Psoas muscle (tissue), 8 donors: ENCODE data around the gene NAA20. TPM values are rescaled to one million over a fixed set of nuclear protein-coding genes. Genes with fewer than 3 reads are reported as not detected.

ENCODE experiments used
- ATAC-seq, 4 donors: fragments of 200-7000 bp; cut with Tn5 transposase; one replicate each; pipeline ENCODE4 v1.9.1; 2020; ENCODE audit warnings: moderate library complexity in 3 of 4, mild to moderate bottlenecking in 2 of 4
- DNase-seq, 2 donors: peaks; one replicate each; pipeline ENCODE4 v3.0.0-alpha.2; 2020
- H3K27ac ChIP-seq: fragments of 200-600 bp; one replicate; pipeline ENCODE4 v1.8.0; 2022
- H3K27me3 ChIP-seq, 3 donors: fragments of 200-600 bp in 1 of 3; one replicate each; pipeline versions ENCODE4 v1.6.1 to v1.8.0; 2013 to 2022; ENCODE audit warnings: low read length in 2 of 3, mild to moderate bottlenecking in 2 of 3, moderate library complexity in 1 of 3; ENCODE audit not compliant: insufficient read depth in 3 of 3
- H3K36me3 ChIP-seq, 2 donors: fragments of 200-600 bp in 1 of 2; one replicate each; pipeline versions ENCODE4 v1.6.1 to v1.8.0; 2013 to 2022; ENCODE audit warnings: low read depth in 1 of 2, mild to moderate bottlenecking in 1 of 2, moderate library complexity in 1 of 2; ENCODE audit not compliant: insufficient read depth in 1 of 2
- H3K4me1 ChIP-seq: fragments of 200-600 bp; one replicate; pipeline ENCODE4 v1.8.0; 2022
- H3K4me3 ChIP-seq: fragments of 200-600 bp; one replicate; pipeline ENCODE4 v1.8.0; 2022; ENCODE audit warnings: mild to moderate bottlenecking
- H3K9me3 ChIP-seq: fragments of 200-600 bp; one replicate; pipeline ENCODE4 v1.8.0; 2022
- WGBS, 3 donors: extraction: QIAGEN DNeasy Blood & Tissue Kit; methylation state at CpG; one replicate each; pipeline versions ENCODE4 v1.1.6 to v1.1.7; 2013; 5-methylcytosine and 5-hydroxymethylcytosine counted together
- intact Hi-C, 2 donors: fragments of 100-400 bp; cut with DNase I; formaldehyde crosslinking; loops; one replicate each; pipeline versions ENCODE4 v1.11.0 to v1.14.2; 2022
- polyA plus RNA-seq, 3 donors: library from polyadenylated mRNA; stranded (reverse); fragments of 200-250 nt; gene quantifications; one replicate each; pipeline ENCODE4 v1.2.3, GENCODE V29; 2013
- total RNA-seq, 4 donors: library from RNA; stranded (reverse); fragmentation: NEBNext Ultra II Directional in 2 of 4; extraction: Animal tissue kit (Norgen Biotek cat#: 25700) in 2 of 4; gene quantifications; one replicate each; pipeline versions ENCODE4 v1.2.1 to v1.2.4, GENCODE V29; 2021 to 2023
- TF ChIP-seq, protein P1 (sequence below): fragments of 200-600 bp; IDR thresholded peaks from one replicate; pipeline ENCODE4 v1.8.0; 2022; ENCODE audit warnings: antibody characterized with exemption
- donor health status: healthy with polysubstance abuse.
- donor health status: DM: no; HTN: no; CAD: no; lungs with moderate emphysema.
- donor health status: Bipolar disorder and iron deficiency.
- donor health status: healthy.
- donor health status: DM: yes; HTN: yes; CAD: no.
- donor health status: DM: no; HTN: no; CAD: no.
- donor health status: DM: no; HTN: no; CAD: no.
- donor health status: DM: yes; HTN: yes; CAD: no.

The NAA20 gene
- total and polyA plus RNA-seq, 7 donors: 64.2 to 121 (median 95.4) TPM

DNA sequence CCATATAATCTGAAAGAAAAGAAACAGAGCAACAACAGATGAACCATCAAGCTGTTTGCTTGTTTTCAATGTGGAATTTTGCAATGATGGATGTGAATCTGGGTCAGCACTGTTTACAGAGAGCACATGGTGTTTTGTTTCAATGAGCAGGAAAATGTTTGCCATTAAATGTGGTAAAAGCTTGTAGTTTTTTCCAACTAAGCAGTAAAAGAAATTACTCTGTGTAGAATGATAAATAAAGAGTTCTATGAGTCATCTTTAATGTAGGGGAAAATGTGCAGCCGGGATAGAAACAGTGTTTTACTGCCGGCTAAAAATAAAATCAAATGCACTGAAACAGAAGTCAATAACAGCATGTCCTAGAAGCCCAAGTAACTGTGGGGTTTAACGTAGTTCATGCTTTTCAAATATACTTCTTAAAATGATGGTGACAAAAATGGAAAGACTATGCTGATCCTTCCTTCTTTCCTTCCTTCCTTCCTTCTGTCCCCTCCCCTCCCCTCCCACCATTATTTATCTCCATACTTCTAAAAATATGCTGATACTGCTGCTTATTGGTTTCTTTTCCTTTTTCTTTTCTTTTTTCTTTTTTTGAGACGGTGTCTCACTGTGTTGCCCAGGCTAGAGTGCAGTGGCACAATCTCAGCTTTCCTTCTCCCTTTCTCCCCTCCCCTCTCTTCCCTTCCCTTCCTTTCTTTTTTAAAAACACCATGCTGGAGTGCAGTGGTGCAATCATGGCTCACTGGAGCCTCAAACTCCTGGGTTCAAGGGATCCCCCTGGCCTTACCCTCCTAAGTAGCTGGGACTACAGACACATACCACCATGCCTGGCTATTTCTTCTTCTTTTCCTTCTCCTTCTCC is 6.3 kb upstream of the NAA20 start:
- no peaks in the 10 kb centered on the region for H3K9me3 ChIP-seq
- no peaks in the 10 kb centered on the region for H3K27me3 ChIP-seq
- H3K4me3 ChIP-seq: peak overlapping the region; percentile 37
- H3K36me3 ChIP-seq: no peaks in the 10 kb centered on the region
- ATAC-seq (peak in 3 of 4 donors; percentile 53 to 87 (median 71)), DNase-seq (no peak)
- intact Hi-C loops: no loop called here
- WGBS, 3 donors: 15 to 29% (median 20%) methylated on average over 4 of the region's 4 CpGs
- TF ChIP-seq, protein P1, sequence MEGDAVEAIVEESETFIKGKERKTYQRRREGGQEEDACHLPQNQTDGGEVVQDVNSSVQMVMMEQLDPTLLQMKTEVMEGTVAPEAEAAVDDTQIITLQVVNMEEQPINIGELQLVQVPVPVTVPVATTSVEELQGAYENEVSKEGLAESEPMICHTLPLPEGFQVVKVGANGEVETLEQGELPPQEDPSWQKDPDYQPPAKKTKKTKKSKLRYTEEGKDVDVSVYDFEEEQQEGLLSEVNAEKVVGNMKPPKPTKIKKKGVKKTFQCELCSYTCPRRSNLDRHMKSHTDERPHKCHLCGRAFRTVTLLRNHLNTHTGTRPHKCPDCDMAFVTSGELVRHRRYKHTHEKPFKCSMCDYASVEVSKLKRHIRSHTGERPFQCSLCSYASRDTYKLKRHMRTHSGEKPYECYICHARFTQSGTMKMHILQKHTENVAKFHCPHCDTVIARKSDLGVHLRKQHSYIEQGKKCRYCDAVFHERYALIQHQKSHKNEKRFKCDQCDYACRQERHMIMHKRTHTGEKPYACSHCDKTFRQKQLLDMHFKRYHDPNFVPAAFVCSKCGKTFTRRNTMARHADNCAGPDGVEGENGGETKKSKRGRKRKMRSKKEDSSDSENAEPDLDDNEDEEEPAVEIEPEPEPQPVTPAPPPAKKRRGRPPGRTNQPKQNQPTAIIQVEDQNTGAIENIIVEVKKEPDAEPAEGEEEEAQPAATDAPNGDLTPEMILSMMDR: no peak
- peaks cover 24% of the 10 kb centered on the region for H3K4me1 ChIP-seq
- H3K27ac ChIP-seq: peak overlapping the region; percentile 78

DNA sequence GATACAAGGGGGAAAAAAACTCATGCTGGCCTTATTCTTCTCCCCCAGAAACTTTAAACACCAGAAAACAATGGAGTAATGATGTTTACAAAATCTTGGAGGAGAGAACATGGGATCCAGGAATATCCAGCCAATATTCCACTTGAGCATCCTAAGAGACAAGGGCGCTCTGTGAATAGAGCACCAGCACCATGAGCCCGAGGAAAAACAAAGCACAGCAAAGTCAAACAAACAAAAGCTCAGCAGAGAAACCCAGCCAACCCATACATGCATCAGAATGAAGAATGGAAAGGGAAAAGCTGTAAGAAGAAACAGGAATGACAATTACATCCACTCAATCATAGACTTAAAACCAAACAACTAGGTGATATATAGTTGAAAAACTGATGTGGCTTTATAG is 4.6 kb upstream of the NAA20 start:
- intact Hi-C loops: no loop called here
- DNase-seq: no peak
- Histone ChIP-seq H3K4me3 (no peak overlapping the region), H3K27me3 (no peaks in the 10 kb centered on the region), H3K27ac (no peak overlapping the region), H3K9me3 (no peaks in the 10 kb centered on the region), H3K4me1 (peaks cover 31% of the 10 kb centered on the region), H3K36me3 (no peaks in the 10 kb centered on the region)
- 81 to 89% (median 87%) methylated on average over 2 of the region's 2 CpGs for WGBS, 3 donors
- no peak for ATAC-seq
- TF ChIP-seq, protein P1: no peak

DNA sequence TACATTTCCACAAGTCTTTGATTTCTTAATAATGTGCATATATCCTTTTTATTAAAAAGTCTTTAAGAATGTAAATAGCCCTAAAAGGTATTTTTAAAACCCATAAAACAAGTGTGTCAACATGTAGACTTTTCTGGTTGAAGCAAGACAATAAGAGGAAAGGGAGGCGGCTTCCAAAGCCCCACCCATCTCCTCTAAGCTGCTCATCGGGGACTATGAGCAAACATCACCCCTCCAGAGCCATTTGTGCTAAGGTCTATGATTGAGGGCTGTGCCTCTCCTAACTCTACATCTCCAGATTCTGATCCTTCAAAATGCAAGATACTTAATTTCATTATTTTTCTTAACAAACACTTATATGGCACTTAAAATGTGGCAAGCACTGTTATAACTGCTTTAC is 2.5 kb upstream of the NAA20 start:
- ATAC-seq (no peak), DNase-seq (no peak)
- intact Hi-C loops: loop anchor here in 1 of 2 donors (5.0 kb wide), 1 partner anchor 38 kb away; the partner anchor contains the start of genes CFAP61 and CRNKL1
- H3K9me3 ChIP-seq: no peaks in the 10 kb centered on the region
- no peak overlapping the region for H3K4me3 ChIP-seq
- H3K27me3 ChIP-seq: no peaks in the 10 kb centered on the region
- H3K36me3 ChIP-seq: peaks cover 7 to 11% of the 10 kb centered on the region in 2 donors
- peaks cover 45% of the 10 kb centered on the region for H3K4me1 ChIP-seq
- TF ChIP-seq, protein P1: no peak
- WGBS, 3 donors: 46 to 66% (median 56%) methylated on average over 2 of the region's 2 CpGs
- H3K27ac ChIP-seq: no peak overlapping the region

DNA sequence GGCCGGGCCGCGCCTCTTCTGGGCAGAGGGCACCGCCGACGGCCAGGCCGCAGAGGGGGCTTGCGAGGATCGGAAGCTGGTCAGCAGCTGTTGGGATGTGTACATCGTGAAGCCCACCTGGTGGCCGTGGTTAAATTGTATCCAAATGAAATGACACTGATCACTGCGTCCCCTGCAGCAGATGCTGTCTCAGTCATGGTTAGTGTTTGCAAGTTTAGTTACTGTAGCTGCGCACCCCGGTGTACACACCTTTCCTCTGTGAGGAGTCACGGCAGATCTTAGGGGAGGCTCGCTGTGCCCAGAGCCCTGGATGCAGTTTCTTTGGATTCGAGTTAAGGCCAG is 653 bp downstream of the NAA20 start:
- intact Hi-C loops: loop anchor here in 1 of 2 donors (5.0 kb wide), 1 partner anchor 34 kb away; the partner anchor contains the start of genes CFAP61 and CRNKL1

More for the DNA sequence above, 653 bp downstream of the NAA20 start:
- peaks cover 47% of the 10 kb centered on the region for H3K4me1 ChIP-seq
- H3K27me3 ChIP-seq: no peaks in the 10 kb centered on the region
- peak overlapping the region; percentile 100 for H3K4me3 ChIP-seq
- 2 to 4% (median 3%) methylated on average over 17 of the region's 17 CpGs for WGBS, 3 donors
- H3K9me3 ChIP-seq: no peaks in the 10 kb centered on the region
- H3K27ac ChIP-seq: peak overlapping the region; percentile 93
- DNase-seq (no peak), ATAC-seq (peak in 2 of 4 donors; percentile 2 to 4)
- peaks cover 10 to 27% of the 10 kb centered on the region in 2 donors for H3K36me3 ChIP-seq
- TF ChIP-seq, protein P1: no peak
